HG03460 (cell line): Measurements from ENCODE around the gene RAB4B.
A peak's percentile ranks its signal among the peaks of the same experiment; 100 is the strongest.
"Not testable (repeated sequence)": the region's sequence is repeated elsewhere in the genome, so short reads cannot be mapped to it uniquely, and the experiment has no call there.

Source experiments
- ATAC-seq: cut with Tn5 transposase; IDR thresholded peaks from one replicate; pipeline ENCODE4 v1.9.1; 2021; ENCODE audit not compliant: unreplicated experiment

RAB4B gene

DNA sequence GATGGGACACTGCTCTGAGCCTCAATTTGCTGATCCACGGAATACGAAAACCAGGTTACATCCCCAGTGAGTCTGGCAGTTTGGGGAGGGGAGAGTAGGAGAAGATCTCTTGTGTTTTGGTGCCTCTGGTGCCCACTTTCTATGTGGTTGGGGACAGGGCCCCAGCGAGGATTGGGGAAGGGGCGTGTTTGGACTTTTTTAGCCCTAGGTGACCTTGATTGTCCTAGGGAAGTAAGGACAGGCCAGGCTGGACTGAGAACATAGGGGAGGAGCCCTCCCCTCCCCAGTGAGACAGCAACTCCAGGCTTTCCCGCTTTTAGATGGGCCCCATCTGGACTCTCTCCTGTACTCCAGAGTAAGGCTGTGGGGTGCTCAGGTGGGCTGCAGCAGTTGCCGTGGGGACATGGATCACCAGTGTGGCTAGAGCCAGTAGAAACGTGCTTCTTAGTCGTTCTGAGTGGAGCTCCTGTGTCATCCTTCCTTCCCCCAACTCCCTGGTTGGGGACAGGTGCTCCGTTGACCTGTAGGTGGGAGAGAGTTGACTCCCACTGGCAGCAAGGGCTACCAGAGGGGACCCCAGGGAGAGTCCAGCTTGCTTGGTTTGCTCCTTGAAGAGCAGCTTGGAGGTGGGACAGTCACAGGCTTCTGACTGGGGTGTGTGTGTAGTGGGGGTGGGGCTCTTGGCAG, 25.3 kb downstream of the RAB4B start:
- ATAC-seq = no peak

- ATAC-seq = no peak
Observed at GRCh38 chr19:40803857-40804782, 26.1 kb downstream of the RAB4B start.

DNA sequence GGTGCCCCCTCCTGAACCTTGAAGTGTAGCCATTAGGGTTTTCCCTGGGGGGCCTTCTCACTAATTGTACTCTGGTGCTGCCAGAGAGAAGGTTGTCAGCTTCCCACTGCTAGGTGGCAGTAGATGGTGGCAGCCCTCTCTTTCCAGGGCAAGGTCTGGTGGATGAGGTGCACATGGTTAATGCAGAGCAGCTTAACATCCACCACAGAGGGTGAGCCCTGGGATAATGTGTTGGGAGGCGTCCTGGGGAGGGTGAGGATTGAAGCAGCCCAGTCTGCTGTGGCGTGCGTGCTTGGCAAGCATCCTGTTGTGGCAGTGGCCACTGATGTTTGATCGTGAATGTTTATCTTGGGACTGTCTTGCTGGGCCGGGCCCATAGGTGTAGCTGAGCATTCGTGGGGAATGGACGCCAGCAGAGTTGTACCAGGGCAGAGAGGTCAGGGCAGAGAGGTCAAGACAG, 26.8 kb downstream of the RAB4B start:
- ATAC-seq = no peak

DNA sequence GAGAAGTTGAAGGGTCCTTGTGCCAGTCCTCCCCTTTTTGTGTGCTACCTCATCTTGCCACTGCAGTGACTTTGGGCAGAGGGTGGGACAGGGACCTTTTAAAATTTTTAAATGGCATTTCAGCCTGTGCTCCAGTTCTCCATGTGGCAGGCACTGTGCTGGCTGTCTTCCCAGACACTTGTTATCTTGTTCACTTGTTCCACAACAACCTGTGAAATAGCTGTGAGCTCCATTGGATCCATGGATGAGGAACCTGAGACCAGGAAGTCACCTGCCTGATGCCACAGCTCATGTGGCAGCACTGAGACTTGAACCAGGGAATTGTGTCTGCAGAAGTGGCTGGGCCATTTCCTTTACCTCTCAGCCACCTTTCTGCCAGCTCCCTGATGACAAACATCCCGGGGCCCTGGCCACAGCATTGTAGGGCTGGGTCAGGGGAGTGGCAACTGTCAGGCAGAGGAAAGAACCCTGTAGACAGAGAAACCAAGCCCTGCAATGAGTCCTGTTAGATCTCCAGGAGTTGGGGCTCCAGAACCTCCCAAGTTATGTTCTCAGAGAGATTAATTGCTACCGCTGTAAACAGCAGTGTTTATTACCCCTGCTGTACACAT, 27.3 kb downstream of the RAB4B start:
- ATAC-seq = no peak

DNA sequence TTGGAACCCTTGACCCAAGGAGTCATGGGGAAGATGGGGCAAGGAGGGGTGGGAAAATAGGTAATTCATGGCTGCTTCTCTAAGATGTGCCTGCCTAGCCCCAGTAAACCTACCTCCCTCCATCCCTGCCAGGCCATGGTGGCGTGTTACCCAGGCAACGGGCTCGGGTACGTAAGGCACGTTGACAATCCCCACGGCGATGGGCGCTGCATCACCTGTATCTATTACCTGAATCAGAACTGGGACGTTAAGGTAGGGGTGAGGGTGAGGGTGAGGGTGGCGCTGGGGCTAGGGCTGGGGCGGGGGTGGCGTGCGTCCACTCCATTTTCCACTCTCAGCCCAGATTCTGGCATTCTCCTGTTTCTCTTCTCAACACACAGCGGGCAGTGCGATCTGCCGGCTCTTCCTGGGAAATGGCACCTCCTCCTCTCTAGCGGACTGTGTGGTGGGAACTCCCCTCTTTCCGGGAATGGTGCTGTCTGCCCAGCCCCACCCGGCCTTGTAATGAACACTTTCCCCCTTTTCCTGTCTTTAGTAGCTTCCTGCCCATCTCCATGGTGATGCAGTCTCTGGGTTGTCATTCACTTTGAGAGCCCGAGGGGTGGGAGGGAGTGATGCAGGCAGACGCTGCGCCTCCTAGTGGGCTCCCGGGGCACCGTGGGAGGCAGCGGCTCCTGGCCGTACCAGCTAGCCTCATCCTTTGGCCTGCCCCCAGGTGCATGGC, 28.5 kb downstream of the RAB4B start:
- no peak for ATAC-seq

DNA sequence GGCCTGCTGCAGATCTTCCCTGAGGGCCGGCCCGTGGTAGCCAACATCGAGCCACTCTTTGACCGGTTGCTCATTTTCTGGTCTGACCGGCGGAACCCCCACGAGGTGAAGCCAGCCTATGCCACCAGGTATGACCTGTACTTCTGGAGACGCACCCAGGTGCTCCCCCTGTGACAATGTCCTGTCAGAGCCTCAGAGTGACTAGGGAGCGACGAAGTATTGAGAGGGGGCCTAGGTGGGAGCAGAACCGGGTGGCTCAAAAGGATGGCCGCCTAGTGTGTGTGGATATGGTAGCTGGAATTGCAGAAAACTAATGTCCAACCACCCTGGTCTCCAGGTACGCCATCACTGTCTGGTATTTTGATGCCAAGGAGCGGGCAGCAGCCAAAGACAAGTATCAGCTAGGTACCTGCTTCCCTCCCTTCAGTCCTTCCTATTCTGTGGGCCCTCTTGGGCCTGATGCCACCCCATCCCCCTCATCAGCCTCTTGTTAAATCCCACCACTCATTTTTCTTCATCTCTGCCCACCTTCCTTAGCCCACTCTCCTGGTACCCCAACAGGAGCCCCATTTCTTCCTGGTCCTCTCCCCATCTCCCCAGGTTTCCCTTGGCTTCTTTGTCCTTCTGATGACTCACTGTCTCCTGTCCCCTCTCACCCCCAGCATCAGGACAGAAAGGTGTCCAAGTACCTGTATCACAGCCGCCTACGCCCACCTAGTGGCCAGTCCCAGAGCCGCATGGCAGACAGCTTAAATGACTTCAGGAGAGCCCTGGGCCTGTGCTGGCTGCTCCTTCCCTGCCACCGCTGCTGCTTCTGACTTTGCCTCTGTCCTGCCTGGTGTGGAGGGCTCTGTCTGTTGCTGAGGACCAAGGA, 29.3 kb downstream of the RAB4B start:
- ATAC-seq = no peak

- no peak for ATAC-seq
Observed at GRCh38 chr19:40808021-40808325, 29.9 kb downstream of the RAB4B start.

DNA sequence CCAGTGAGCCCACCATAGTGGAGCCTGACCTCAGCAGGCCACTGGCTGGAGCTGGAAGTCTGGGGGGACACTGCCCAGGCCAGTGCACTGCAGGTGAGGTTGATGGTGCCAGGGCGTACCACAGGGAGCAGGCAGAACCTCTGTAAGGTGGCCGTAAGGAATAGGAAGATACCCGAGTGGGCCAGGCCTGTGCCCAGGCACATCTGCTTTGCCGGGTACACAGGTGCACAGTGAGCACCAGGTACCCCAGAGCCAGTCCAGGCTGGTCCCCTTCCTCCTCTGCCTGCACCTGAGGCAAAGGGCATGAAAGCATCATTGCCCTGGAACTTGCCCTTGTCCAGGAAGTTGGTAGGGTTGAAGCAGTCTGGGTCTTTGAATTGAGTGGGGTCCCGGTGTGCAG, 30.4 kb downstream of the RAB4B start:
- no peak for ATAC-seq

DNA sequence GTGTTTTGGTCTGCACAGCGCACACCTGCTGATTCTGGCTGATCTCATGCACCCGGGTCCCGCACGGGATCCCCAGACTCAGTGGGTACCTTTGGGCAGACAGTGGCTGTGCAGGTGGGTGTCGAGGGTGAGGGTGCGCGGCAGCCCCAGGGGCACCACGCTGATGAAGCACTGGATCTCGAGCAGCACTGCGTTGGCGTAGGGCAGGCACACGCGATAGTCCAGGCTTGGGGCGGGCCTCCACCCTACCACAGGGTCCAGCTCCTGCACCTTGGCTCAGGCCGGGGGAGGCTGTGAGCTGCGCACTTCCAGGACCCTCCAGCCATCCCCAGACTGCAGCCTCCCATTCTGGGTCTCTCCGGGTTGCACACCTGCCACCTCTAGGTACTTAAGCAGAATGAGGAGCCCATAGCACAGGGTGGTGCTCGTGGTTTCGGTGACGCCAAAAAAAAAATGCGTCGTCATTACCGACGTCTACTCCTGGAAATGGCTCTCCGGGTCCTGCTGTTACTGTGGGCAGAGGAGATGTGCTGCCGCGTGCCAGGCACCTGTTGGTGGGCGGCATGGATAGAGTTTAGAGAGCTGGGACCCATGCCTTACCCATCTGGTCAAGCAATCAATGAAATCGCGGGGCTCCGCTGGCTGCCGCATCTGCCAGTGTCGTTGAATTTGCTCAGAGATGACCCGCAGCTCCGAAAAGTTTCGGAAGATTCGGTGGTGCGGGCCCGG, 31.5 kb downstream of the RAB4B start:
- ATAC-seq = no peak

DNA sequence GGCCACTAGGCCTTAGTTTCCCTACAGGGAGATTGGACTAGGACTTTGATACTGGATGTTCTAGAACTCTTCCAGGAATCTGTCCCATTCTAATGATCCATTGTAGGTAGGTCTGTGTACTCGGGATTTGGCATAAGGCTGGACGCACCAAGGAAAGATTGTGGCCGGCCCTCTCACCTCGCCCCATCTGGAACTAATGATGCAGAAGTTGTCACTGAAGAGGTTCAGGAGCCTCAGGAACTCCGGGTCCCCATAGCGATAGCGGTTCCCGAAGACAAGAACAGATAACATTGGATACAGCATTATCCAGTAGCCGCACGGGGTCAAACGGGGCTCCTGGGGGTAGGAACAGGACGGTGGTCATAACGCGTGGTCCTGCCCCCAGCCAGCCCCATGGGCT, 32.1 kb downstream of the RAB4B start:
- ATAC-seq = no peak

GRCh38 chr19:40810649-40811408, 32.8 kb downstream of the RAB4B start:
- ATAC-seq = not testable (repeated sequence)

- no peak for ATAC-seq
Observed at GRCh38 chr19:40811478-40812341, 33.7 kb downstream of the RAB4B start.

- ATAC-seq = not testable (repeated sequence)
Observed at GRCh38 chr19:40812571-40812970, 34.5 kb downstream of the RAB4B start.

DNA sequence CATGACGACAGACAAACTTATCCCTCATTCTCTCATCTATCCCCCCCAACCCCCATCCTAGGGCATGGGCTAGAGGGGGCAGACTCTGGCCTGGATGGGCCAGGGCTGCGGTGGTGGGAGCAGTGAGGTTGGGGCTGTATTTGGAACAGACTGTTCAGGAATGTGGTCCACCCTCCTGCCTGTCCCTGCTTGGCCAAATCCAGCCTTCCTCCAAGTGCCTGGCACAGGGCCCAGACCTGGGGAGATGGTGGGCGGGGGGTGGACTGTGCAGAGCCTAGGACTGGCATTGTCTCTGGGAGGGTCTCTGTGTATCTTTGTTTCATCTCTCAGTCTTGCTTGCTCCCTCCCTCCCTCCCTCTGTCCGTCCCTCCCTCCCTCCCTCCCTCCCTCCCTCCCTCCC, 35.1 kb downstream of the RAB4B start:
- no peak for ATAC-seq

DNA sequence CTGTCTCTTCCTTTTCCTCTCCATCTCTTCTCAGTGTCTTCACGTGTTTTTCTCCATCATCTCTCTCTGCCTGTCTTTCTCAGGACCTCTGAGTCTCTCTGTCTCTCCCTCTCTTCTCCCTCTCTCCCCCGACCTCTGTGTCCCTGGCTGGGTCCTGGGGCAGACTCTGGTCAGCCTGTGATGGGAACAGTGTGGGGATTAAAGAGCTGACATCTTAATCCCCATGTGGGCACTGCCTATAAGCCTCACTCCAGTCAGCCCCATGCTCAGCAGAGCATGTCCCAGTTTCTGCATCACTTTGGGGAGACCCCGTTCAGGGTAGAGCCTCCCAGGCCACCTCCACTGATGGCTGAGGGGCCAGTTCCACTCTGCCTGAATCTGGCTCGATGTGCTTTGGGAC, 37.2 kb downstream of the RAB4B start:
- ATAC-seq = no peak

GRCh38 chr19:40818480-40819399, 40.7 kb downstream of the RAB4B start:
- ATAC-seq = peak; percentile 60
